GM21717 (cell line): Measurements from ENCODE around the gene GRID1.

ENCODE experiments used
- ATAC-seq: cut with Tn5 transposase; IDR thresholded peaks from one replicate; pipeline ENCODE4 v1.9.1; 2021; ENCODE audit warnings: mild to moderate bottlenecking, moderate library complexity; ENCODE audit not compliant: unreplicated experiment

Gene GRID1

GRCh38 chr10:86234107-86234506, 132.5 kb downstream of the GRID1 start:
- ATAC-seq = no peak

- no peak for ATAC-seq
Observed at GRCh38 chr10:86233131-86233530, 133.5 kb downstream of the GRID1 start.

GRCh38 chr10:86232644-86233043, 134.0 kb downstream of the GRID1 start:
- ATAC-seq = no peak

- no peak for ATAC-seq
Observed at GRCh38 chr10:86231796-86232560, 134.6 kb downstream of the GRID1 start.

GRCh38 chr10:86230557-86231180, 135.9 kb downstream of the GRID1 start:
- ATAC-seq = no peak

GRCh38 chr10:86229811-86230556, 136.6 kb downstream of the GRID1 start:
- no peak for ATAC-seq

- ATAC-seq = no peak
Observed at GRCh38 chr10:86229376-86229775, 137.2 kb downstream of the GRID1 start.

- ATAC-seq = no peak
Observed at GRCh38 chr10:86227501-86228258, 138.9 kb downstream of the GRID1 start.

- no peak for ATAC-seq
Observed at GRCh38 chr10:86226781-86227201, 139.8 kb downstream of the GRID1 start.

- no peak for ATAC-seq
Observed at GRCh38 chr10:86226016-86226415, 140.6 kb downstream of the GRID1 start.

- ATAC-seq = no peak
Observed at GRCh38 chr10:86225103-86225782, 141.4 kb downstream of the GRID1 start.

- no peak for ATAC-seq
Observed at GRCh38 chr10:86224354-86225102, 142.1 kb downstream of the GRID1 start.

- ATAC-seq = no peak
Observed at GRCh38 chr10:86223256-86223655, 143.3 kb downstream of the GRID1 start.

GRCh38 chr10:86222687-86223086, 143.9 kb downstream of the GRID1 start:
- no peak for ATAC-seq

GRCh38 chr10:86222336-86222650, 144.3 kb downstream of the GRID1 start:
- ATAC-seq = no peak

- no peak for ATAC-seq
Observed at GRCh38 chr10:86221442-86222335, 144.9 kb downstream of the GRID1 start.

- ATAC-seq = no peak
Observed at GRCh38 chr10:86220626-86221025, 146.0 kb downstream of the GRID1 start.

- no peak for ATAC-seq
Observed at GRCh38 chr10:86219271-86219670, 147.3 kb downstream of the GRID1 start.

- ATAC-seq = no peak
Observed at GRCh38 chr10:86218842-86219241, 147.8 kb downstream of the GRID1 start.
